ENCODE data around the gene RPS19.

- TF ChIP-seq POLR2AphosphoS5 (IDR thresholded peaks at IDR 0.05; ENCODE audit: low read depth, low read length) (no peak), REST (IDR thresholded peaks at IDR 0.05; ENCODE audit: insufficient read depth in 1 of 2, low read depth in 2 of 2, low read length in 2 of 2) (no peak), TAF1 (IDR thresholded peaks at IDR 0.05; ENCODE audit: borderline replicate concordance, insufficient read depth, low read length) (no peak), SIN3A (IDR thresholded peaks at IDR 0.05; ENCODE audit: borderline replicate concordance, insufficient read depth, low read length) (no peak)
These were observed 3.3 kb downstream of the RPS19 start for GRCh38 chr19:41863209-41863931.
